ENCODE measurements around the gene TMEM139.

Gene TMEM139

DNA sequence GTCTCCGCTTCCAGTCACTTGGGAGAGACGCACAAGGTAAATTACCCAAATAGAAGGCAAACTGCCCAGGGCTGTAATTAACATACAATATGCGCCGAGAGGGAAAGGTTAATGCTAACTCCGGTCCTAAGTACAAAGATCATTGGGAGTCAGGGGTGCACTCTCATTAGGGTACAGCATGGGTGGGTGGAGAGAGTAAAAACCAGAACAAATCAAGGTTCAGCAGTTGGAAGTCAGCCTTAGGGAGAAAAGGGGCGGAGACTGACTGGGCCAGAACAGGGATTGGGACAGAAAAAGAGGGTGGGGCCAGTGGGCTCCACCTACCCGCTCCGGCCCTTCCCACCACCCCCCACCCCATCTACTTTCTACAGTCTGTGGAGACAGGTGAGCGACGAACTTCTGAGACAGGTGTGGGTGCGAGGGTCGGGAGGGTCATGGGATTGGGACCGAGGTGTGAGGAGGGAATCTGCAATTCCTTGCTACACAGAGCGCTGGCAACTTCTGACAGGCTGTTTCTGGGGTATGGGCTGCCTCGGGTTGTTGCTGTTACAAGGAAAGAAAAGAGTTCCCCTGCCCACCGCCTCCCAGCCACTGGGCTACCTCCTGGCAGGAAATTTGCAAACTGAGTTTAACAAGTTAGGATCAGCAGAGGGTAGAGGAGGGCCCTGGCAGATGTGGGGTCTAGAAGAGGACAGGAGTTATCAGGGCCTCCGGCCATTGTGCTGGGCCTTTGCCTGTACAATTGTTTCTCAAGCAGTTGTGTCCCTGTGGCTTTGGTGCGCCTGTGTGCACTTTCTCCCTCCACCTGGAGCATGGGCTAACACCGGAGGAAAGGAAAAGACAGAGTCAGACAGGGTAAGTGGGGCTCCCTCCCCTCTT, at the start of gene TMEM139:
Gene TMEM139, plus strand, starts transcription at position 368 of the 879 bp plus-strand sequence. CDS start 1,000 bp downstream, outside the sequence.
- intact Hi-C loops (cut with DNase I): no loop called here
- peak in 14 of 42 donors; percentile 18 to 66 (median 44) for DNase-seq

DNA sequence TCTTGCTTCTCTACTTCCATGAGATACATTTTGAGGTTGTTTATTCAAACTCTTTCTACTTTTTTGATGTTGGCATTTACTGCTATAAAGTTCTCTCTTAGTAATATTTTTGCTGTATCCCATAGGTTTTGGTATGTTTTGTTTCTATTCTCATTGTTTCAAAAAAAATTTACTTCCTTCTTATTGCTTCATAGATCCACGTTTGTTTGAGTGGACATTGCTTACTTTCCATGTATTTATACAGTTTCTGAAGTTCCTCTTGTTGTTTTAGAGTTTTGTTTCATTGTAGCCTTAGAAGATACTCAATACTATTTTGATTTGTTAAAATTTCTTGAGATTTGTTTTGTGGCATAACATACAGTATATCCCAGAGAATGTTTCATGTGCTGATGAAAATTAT, 49.2 kb upstream of the TMEM139 start:
- DNase-seq: no peak
- intact Hi-C loops (cut with DNase I): no loop called here

DNA sequence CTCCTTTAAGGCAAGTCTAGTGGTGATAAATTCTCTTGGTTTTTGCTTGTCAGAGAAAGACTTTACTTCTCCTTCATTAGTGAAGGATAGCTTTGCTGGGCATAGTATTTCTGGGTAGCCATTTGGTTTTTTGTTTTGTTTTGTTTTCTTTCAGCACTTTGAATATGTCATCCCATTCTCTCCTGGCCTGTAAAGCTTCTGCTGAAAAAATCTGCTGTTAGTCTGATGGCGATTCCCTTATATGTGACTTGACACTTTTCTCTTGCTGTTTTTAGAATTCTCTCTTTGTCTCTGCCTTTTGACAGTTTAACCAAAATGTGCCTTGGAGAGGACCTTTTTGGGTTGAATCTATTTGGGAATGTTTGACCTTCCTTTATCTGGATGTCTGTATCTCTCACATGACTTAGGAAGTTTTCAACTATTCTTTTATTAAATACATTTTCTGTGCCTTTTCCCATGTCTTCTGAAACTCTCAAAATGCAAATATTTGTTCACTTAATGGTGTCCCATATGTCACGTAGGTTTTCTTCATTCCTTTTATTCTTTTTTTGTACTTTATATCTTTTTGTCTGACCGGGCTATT, 48.3 kb upstream of the TMEM139 start:
- no peak for DNase-seq
- intact Hi-C loops (cut with DNase I): no loop called here

DNA sequence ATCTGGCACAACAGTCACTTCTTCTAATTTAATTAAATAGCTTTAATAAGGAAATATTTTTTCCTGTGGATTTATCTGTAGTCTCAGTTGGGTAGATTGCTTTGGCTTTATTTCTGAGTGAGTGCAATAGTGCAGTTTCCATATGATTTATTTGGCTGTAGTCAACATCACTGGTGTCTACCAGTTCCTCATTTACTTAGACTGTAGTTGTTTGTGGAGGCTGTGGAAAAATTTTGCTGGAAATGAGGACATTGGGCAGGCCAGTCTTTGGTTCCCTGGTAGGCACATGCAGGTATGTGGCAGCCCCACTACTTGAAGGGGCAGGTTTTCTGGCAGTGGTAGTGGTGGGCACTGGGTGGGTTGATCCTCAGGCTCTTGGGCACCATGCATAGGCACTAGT, 47.4 kb upstream of the TMEM139 start:
- no peak for DNase-seq
- intact Hi-C loops (cut with DNase I): no loop called here

DNA sequence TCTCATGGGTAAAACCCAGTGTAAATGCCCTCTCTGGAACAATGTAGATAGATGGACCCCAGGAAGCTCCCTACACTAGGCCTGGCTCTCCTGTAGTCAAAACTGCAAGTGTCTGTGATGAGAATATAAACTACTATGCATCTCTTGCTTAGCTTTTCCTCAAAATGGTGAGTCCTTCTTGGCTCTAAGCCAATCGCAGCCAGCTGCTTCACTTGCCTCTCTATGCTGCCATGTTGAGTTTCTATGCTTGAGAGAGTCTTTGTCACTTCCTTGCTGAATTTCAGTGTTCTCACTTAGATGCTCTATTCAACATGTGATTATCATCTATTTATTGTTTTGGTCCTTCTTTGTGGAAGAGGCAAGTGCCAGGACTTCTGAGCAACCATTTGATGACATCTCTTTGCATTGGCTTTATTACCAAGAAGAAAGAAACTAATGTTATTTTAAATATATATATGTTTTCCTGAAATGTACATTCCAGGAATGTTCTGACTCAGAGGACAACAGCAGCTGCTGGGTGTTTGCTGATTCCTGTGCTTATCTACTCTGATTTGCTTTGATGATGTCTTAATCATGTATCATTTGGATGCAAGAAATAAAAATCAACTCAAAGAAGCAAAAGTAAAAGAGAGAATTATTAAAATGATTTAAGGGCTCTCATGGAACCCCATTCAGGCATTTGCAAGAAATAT, 46.3 kb upstream of the TMEM139 start:
- intact Hi-C loops (cut with DNase I): no loop called here
- no peak for DNase-seq

DNA sequence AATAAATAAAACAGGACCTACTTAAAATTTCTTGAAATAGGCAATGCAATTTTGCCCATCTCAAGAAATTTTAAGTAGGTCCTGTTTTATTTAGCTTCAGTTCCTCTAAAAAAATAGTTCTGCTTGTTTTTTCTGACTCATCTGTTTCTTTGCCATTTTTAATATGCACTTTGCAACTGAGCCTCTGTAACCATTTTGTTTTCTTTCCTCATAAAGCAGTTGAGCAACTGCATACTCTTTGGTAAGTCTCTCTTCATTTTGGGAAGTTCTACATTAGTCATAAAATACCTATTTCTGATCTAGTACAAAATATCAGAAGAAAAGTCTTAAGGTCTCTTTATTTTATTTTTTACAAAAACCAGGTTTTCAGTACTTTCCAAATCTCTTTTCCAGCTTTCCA, 44.9 kb upstream of the TMEM139 start:
- no peak for DNase-seq
- intact Hi-C loops (cut with DNase I): loop anchor here (5.0 kb wide), 1 partner anchor 67 kb away; no protein-coding TSS in a partner anchor

DNA sequence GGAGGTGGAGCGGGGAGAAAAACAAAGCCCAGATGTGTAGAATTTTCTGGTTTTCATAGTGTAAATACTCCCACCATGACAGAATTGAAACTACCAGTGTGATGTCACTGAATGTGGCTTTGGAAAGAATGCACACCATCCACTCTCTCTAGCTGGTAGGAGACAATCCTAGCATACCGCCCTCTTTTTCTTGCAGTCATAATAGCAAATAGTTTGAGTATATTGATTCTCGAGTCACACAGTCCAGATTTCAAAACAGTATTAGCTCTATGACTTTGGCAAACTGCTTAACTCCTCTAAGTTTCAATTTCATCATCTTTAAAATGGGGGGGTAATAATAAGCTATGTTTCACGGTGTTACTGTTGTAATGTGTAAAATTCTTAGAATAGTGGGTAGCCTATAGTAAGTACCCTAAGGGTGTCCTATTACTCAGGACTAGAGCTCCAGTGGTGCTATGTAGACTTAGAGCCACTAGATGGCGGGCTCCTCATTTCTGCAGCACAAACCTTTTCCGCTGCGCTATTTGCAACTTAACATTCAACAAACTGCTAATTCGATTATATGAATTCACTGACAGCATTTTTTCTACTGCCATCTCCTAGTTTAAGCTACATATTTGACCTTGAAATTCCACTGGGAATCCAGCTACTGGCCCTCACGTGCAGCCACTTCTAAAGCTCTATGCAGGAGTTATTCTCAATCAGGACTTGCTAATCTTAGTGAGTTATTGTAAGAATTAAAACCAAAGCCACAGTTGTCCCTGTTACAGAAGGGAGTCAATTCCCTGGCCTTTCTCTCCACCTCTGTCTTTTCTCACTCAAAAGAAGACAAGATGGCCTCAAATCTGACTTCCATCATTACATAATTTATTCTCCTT, 44.2 kb upstream of the TMEM139 start:
- peak; percentile 22 to 92 (median 80) for DNase-seq
- intact Hi-C loops (cut with DNase I): loop anchor here (5.0 kb wide), 1 partner anchor 67 kb away; no protein-coding TSS in a partner anchor

DNA sequence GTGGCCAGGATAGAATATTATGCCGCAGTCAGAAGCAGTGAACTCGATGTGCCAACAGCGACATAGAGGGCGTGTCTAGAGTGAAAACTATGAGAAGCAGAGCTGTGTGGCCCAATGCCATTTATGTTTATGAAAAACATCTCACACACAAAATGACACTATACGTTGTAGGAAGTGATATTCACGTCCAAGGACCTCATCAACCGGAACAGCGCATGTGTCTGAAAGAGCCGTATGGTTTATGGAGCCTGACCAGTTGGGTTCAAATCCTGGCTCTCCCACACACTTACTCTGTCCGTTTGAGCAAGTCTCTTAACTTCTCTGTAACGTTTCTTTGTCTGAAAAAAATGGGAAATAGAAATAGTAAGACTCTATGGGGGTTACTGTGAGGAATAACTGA, 42.5 kb upstream of the TMEM139 start:
- intact Hi-C loops (cut with DNase I): loop anchor here (5.0 kb wide), 1 partner anchor 65 kb away; no protein-coding TSS in a partner anchor
- DNase-seq: no peak

DNA sequence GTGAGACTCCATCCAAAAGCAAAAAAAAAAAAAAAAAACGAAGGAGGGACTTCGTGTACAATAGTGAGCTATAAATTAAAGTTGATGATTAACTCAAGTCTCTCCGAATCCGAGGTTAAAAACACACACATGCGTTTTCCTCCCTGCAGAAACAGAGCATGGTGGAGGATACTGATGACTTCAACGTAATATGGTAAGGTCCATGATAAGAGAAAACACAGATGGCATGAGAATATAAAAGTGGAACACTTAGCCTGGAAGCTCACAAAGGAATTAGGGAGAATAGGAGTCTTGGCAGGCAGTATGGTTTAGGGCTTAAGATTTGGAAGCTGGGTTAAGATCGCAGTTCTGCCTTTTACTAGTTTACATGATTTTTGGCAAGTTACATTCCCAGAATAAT, 41.6 kb upstream of the TMEM139 start:
- no peak for DNase-seq
- intact Hi-C loops (cut with DNase I): loop anchor here (5.0 kb wide), 1 partner anchor 64 kb away; no protein-coding TSS in a partner anchor

DNA sequence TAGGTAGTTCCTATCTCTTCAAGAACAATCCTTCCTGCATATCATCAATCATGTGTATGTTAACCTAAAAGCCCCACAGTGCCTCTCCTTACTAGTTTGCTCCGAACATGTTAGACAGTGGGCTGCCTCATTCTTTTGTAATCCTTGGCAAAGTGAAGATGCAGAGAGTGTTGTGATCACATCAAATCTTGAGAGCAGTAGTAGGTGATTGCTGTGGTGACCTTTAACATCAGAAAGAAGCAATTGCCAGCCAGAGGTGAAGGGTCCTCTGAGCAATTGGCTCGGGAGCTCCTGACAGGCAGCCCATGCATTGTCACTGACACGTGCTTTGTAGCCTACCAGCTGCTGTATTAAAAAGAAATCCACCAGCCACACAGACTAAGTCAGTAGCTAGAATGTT, 41.1 kb upstream of the TMEM139 start:
- DNase-seq: no peak
- intact Hi-C loops (cut with DNase I): loop anchor here (5.0 kb wide), 1 partner anchor 64 kb away; no protein-coding TSS in a partner anchor

DNA sequence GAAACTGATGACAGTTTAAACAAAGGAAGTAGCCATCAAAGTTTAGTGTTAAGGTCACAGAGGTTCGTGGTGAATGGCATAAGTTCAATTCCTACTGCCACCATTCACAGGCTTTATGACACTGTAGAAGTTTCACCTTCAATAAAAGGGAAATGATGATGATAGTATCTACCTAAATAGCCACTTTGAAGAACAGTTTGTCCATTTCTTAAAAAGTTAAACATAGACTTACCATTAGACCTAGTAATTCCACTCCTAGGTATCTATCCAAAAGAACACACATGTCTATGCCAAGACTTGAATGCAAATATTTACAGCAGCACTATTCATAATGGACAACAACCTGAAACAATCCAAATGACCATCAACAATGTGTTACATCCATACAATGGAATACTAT, 40.4 kb upstream of the TMEM139 start:
- DNase-seq: no peak
- intact Hi-C loops (cut with DNase I): loop anchor here (5.0 kb wide), 1 partner anchor 63 kb away; no protein-coding TSS in a partner anchor

DNA sequence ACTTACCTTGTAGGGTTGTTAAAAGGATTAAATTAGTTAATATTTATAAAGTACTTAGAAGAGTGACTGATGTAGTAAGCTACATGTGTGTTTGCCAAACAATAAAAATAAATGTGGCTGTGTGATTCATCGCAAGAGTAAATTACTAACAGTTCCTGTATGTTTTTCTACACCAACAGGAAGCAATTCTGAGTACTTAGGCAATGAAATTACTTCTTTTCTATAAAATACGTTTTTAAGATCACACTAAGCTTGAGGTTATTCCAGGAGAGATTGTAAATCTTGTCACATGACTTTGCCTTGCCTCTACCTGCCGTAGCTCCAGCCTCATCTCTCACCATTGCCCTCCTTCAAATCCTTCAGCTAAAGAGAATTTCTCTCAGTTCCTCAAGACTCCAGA, 39.6 kb upstream of the TMEM139 start:
- intact Hi-C loops (cut with DNase I): no loop called here
- no peak for DNase-seq

DNA sequence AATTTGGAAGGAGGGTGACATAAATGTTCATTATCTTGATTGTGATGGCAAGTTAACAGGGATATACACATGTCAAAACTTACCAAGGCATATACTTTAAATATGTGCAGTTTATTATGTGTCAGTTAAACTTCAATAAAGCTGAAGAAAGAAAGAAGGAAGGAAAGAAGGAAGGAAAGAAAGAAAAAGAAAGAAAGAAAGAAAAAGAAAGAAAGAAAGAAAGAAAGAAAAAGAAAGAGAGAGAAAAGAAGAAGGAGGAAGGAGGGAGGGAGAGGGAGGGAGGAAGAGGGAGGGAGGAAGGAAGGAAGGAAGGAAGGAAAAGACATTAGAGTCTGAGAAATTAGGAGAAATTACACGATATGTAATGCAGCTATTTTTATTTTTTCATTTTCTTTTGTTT, 37.4 kb upstream of the TMEM139 start:
- intact Hi-C loops (cut with DNase I): no loop called here
- DNase-seq: no peak

DNA sequence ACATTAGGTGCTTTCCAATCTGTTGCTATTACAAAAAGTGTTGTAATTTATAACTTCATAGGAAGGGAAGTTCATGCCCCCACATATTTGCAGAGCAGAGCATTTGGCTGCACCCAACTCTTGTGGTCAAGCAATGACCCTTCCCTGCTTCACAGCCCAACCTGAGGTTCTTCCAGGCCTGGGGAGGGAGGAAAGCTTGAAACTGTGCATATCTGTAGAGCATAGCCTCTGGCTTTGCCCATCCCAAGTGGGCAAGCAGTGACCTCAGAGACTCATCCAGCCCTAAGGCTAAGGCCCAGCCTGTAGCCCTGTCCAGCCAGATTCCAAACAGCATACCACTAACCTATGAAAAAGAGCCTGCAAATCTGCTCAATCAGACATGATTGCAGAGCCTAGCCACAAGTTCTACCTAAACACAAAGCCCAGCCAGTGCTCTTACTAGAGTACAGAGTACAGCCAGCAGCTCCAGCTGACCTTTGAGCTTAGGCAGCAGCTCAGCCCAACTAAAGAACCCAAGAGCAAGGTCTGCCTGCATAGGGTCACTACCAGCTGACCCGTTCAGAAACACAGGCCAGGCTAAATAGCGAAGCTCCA, 35.9 kb upstream of the TMEM139 start:
- intact Hi-C loops (cut with DNase I): no loop called here
- DNase-seq: no peak

DNA sequence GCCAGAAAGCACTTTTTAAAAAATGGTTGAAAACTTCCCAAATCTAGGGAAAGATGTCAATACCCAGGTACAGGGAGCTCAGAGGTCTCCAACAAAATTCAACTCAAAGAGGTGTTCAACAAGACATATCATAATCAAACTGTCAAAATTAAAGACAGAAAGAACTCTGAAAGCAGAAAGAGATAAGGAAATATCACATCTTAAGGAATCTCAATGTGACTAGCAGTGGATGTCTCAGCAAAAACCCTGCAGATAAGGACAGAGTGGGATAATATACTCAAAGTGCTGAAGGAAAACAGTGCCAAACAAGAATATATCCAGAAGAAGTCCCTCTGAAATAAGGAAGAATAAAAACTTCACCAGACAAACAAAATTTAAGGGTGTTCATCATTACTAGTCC, 34.6 kb upstream of the TMEM139 start:
- intact Hi-C loops (cut with DNase I): no loop called here
- DNase-seq: no peak

DNA sequence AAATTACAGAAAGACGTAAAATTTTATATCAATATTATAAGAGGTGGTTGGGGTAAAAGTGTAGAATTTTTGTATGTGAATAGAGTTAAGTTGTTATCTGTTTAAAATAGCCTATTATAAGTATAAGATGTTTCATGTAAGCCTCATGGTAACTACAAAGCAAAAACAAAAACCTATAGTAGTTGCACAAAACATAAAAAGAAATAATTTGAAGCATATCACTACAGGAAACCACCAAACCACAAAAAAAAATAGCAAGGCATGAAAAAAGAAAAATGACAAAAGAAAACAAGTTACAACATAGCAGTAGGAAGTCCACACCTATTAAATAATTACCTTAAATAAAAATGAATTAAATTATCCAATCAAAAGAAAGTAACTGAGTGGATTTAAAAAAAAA, 33.9 kb upstream of the TMEM139 start:
- DNase-seq: no peak
- intact Hi-C loops (cut with DNase I): no loop called here

DNA sequence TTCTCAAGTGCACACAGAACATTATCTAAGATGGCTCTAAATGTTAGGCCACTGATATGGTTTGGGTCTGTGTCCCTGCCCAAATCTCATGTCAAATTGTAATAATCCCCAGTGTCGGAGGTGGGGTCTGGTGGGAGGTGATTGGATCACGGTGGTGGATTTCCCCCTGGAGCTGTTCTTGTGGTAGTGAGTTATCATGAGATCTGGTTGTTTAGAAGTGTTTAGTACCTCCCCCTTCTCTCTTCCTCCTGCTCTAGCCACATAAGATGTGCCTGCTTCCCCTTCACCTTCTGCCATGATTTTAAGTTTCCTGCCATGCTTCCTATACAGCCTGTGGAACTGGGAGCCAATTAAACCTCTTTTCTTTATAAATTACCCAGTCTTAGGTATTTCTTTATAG, 32.8 kb upstream of the TMEM139 start:
- intact Hi-C loops (cut with DNase I): no loop called here
- DNase-seq: no peak

DNA sequence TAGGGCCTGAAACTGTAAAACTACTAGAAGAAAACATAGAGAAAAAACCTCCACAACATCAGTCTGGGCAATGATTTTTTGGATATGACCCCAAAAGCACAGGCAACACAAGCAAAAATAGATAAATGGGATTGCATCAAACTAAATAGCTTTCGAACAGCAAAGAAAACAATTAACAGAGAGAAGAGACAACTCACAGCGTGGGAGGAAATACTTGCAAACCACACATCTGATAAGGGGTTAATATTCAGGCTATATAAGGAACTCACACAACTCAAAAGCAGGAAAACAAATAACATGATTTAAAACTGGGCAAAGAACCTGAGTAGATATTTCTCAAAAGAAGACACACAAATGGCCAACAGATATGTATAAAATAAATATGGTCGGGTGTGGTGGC, 29.2 kb upstream of the TMEM139 start:
- intact Hi-C loops (cut with DNase I): no loop called here
- DNase-seq: no peak

DNA sequence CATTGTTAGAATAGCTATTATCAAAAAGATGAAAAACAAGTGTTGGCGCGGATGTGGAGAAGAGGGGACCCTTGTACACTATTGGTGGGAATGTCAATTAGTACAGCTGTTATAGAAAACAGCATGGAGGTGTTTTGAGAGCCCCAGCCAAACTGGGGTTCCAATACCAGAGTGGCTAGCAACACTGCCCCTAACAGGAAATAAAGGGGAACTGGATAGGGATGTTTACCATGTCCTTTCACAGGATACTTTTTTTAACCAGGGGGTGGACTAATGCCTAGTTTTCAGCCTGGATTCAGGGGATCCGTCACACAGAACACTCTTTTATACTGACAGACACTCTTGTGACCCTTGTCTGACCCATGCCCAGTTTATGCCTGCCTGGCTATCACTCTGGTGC, 28.4 kb upstream of the TMEM139 start:
- DNase-seq: no peak
- intact Hi-C loops (cut with DNase I): no loop called here
